Upper lobe of right lung (tissue), 1 donor: ENCODE measurements around the gene SLC52A3. TPM values are rescaled to one million over a fixed set of nuclear protein-coding genes. Genes with fewer than 3 reads are reported as not detected.
"Not testable (repeated sequence)": the region's sequence is repeated elsewhere in the genome, so short reads cannot be mapped to it uniquely, and the experiment has no call there.

Experiments used
- ATAC-seq: fragments of 200-7000 bp; cut with Tn5 transposase; one replicate; pipeline ENCODE4 v1.9.1; 2020; ENCODE audit warnings: mild to moderate bottlenecking, moderate library complexity
- DNase-seq: peaks from one replicate; pipeline ENCODE4 v3.0.0-alpha.2; 2020
- H3K27ac ChIP-seq: fragments of 200-600 bp; one replicate; pipeline ENCODE4 v1.8.0; 2022
- H3K27me3 ChIP-seq: fragments of 200-600 bp; one replicate; pipeline ENCODE4 v1.8.0; 2022; ENCODE audit warnings: mild to moderate bottlenecking
- H3K36me3 ChIP-seq: fragments of 200-600 bp; one replicate; pipeline ENCODE4 v1.8.0; 2022
- H3K4me1 ChIP-seq: fragments of 200-600 bp; one replicate; pipeline ENCODE4 v1.8.0; 2022
- H3K4me3 ChIP-seq: fragments of 200-600 bp; one replicate; pipeline ENCODE4 v1.8.0; 2022; ENCODE audit warnings: mild to moderate bottlenecking
- H3K9me3 ChIP-seq: fragments of 200-600 bp; one replicate; pipeline ENCODE4 v1.8.0; 2022
- CTCF ChIP-seq: fragments of 200-600 bp; IDR thresholded peaks from one replicate; pipeline ENCODE4 v1.8.0; 2022; ENCODE audit warnings: antibody characterized with exemption
- intact Hi-C: fragments of 100-400 bp; cut with DNase I; formaldehyde crosslinking; loops from one replicate; pipeline ENCODE4 v1.11.0; 2022
- total RNA-seq: library from RNA; stranded (reverse); fragmentation: NEBNext Ultra II Directional; extraction: Animal tissue kit (Norgen Biotek cat#: 25700); gene quantifications from one replicate; pipeline ENCODE4 v1.2.1, GENCODE V29; 2021
- donor health status: DM: no; HTN: yes; CAD: no; lungs with severe emphysema.

The SLC52A3 gene
- total RNA-seq, 1 donor from 2014 or later, result 3.6 TPM

- H3K4me1 ChIP-seq, result no peaks in the 10 kb centered on the region
- H3K9me3 ChIP-seq, result no peaks in the 10 kb centered on the region
- H3K36me3 ChIP-seq, result no peaks in the 10 kb centered on the region
- H3K27ac ChIP-seq, result no peak overlapping the region
- DNase-seq (no peak), ATAC-seq (no peak)
- peaks cover 16% of the 10 kb centered on the region for H3K27me3 ChIP-seq
- intact Hi-C loops, result no loop called here
- H3K4me3 ChIP-seq, result no peak overlapping the region
- no peak for TF ChIP-seq CTCF
Measured at GRCh38 chr20:805713-806112, 37.4 kb upstream of the SLC52A3 start.

- no peaks in the 10 kb centered on the region for H3K9me3 ChIP-seq
- ATAC-seq (no peak), DNase-seq (no peak)
- intact Hi-C loops, result no loop called here
- no peaks in the 10 kb centered on the region for H3K36me3 ChIP-seq
- H3K27me3 ChIP-seq, result no peaks in the 10 kb centered on the region
- H3K4me3 ChIP-seq, result no peak overlapping the region
- TF ChIP-seq CTCF, result no peak
- no peaks in the 10 kb centered on the region for H3K4me1 ChIP-seq
- H3K27ac ChIP-seq, result no peak overlapping the region
Measured at GRCh38 chr20:801678-802077, 33.4 kb upstream of the SLC52A3 start.

- H3K27me3 ChIP-seq, intact Hi-C loops, H3K4me1 ChIP-seq, DNase-seq, H3K9me3 ChIP-seq, H3K36me3 ChIP-seq, H3K4me3 ChIP-seq, ATAC-seq, H3K27ac ChIP-seq: not testable (repeated sequence)
Measured at GRCh38 chr20:800026-800425, 31.7 kb upstream of the SLC52A3 start.

- intact Hi-C loops, H3K27ac ChIP-seq, DNase-seq, H3K9me3 ChIP-seq, ATAC-seq, H3K36me3 ChIP-seq, H3K4me3 ChIP-seq, H3K27me3 ChIP-seq, H3K4me1 ChIP-seq: not testable (repeated sequence)
Measured at GRCh38 chr20:798746-799145, 30.4 kb upstream of the SLC52A3 start.

GRCh38 chr20:796921-797320, 28.6 kb upstream of the SLC52A3 start:
- no peak for TF ChIP-seq CTCF
- Histone ChIP-seq H3K4me1 (no peaks in the 10 kb centered on the region), H3K4me3 (no peak overlapping the region), H3K27ac (no peak overlapping the region), H3K9me3 (no peaks in the 10 kb centered on the region), H3K36me3 (no peaks in the 10 kb centered on the region), H3K27me3 (no peaks in the 10 kb centered on the region)
- intact Hi-C loops, result no loop called here
- DNase-seq (no peak), ATAC-seq (no peak)

- Histone ChIP-seq H3K27ac (no peak overlapping the region), H3K4me3 (no peak overlapping the region), H3K9me3 (no peaks in the 10 kb centered on the region), H3K36me3 (no peaks in the 10 kb centered on the region), H3K27me3 (no peaks in the 10 kb centered on the region), H3K4me1 (no peaks in the 10 kb centered on the region)
- no peak for TF ChIP-seq CTCF
- DNase-seq (no peak), ATAC-seq (no peak)
- intact Hi-C loops, result no loop called here
Measured at GRCh38 chr20:792248-792647, 23.9 kb upstream of the SLC52A3 start.

- H3K4me3 ChIP-seq, result no peak overlapping the region
- no peaks in the 10 kb centered on the region for H3K9me3 ChIP-seq
- intact Hi-C loops, result no loop called here
- peaks cover 10% of the 10 kb centered on the region for H3K27me3 ChIP-seq
- no peaks in the 10 kb centered on the region for H3K36me3 ChIP-seq
- no peak overlapping the region for H3K27ac ChIP-seq
- no peaks in the 10 kb centered on the region for H3K4me1 ChIP-seq
- DNase-seq (no peak), ATAC-seq (no peak)
- TF ChIP-seq CTCF, result no peak
Measured at GRCh38 chr20:791056-791455, 22.8 kb upstream of the SLC52A3 start.
